ENCODE measurements around the gene TMEM63A.

DNA sequence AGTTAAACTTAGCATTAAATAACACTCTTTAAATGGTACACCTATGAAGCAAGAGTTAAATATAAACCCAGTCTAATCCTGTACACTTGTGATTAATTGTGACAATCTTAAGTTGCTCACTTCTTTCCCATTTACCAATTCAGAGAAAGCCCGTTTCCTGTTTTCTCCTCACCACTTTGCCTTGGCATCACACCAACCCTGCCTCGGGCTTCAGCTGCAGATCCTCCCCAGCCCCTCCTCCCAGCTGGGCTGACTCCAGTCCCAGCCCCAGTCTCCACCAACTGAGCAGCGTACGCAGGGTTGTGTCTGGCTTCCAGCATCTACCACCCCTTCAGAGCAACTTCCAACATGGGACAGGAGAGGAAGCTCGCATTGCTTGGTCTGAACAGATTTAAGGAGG is 37.7 kb upstream of the TMEM63A start:
- TF ChIP-seq EP300 (IDR thresholded peaks at IDR 0.05; ENCODE audit: low read depth) (no peak), POLR2A (IDR thresholded peaks at IDR 0.05) (no peak)
- TF ChIP-seq, protein P1, sequence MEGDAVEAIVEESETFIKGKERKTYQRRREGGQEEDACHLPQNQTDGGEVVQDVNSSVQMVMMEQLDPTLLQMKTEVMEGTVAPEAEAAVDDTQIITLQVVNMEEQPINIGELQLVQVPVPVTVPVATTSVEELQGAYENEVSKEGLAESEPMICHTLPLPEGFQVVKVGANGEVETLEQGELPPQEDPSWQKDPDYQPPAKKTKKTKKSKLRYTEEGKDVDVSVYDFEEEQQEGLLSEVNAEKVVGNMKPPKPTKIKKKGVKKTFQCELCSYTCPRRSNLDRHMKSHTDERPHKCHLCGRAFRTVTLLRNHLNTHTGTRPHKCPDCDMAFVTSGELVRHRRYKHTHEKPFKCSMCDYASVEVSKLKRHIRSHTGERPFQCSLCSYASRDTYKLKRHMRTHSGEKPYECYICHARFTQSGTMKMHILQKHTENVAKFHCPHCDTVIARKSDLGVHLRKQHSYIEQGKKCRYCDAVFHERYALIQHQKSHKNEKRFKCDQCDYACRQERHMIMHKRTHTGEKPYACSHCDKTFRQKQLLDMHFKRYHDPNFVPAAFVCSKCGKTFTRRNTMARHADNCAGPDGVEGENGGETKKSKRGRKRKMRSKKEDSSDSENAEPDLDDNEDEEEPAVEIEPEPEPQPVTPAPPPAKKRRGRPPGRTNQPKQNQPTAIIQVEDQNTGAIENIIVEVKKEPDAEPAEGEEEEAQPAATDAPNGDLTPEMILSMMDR (IDR thresholded peaks at IDR 0.05): no peak

Measured in transverse colon (tissue), 3 donors.